ENCODE data around the gene GNLY. TPM values are rescaled to one million over a fixed set of nuclear protein-coding genes. Genes with fewer than 3 reads are reported as not detected.

Gene GNLY
- total and polyA plus RNA-seq, 9 of the 15 experiments (the other 6 are each of a cell fraction or from before 2014, with no cell fraction given): not detected

DNA sequence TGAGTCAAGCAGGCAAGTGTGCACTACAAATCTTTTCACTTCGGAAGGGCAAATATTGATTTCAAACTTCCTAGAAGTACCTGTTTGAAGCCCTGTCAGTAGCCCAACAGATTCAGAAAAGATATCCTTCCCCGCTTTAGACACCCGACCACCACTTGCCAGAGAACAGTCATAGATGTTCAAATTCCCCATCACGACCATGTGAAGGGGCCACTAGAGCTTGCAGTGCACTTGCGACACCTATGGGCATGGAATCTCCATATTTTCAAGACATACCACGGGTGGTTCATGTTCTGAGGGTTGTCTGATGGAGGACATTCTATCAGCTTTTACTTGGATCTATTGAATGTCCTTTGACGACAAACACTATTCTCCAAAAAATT, 23.8 kb downstream of the GNLY start (continued):
- TF ChIP-seq MEF2D (tag; conservative IDR thresholded peaks at IDR 0.05; ENCODE audit: low read depth) (no peak), ZNF324 (CRISPR knock-in tag; IDR thresholded peaks at IDR 0.05) (no peak), NCOA1 (IDR thresholded peaks at IDR 0.05; ENCODE audit: low read depth) (no peak), SMAD2 (IDR thresholded peaks at IDR 0.05; ENCODE audit: low read depth, low read length) (no peak), ZNF263 (CRISPR knock-in tag; IDR thresholded peaks at IDR 0.05; ENCODE audit: borderline replicate concordance) (no peak), SRSF9 (IDR thresholded peaks at IDR 0.05; ENCODE audit: borderline replicate concordance, low read depth, low read length) (no peak), RBM25 (IDR thresholded peaks at IDR 0.05; ENCODE audit: low read depth, low read length, severe bottlenecking) (no peak), PHB2 (IDR thresholded peaks at IDR 0.05; ENCODE audit: low read depth) (no peak), TAF1 (IDR thresholded peaks at IDR 0.05; ENCODE audit: control insufficient read depth, extremely low read depth, insufficient read depth, low read length, severe bottlenecking) (no peak), SP1 (CRISPR knock-in tag; IDR thresholded peaks at IDR 0.05) (0 out of 2 replicates have a peak, but pooled peaks have one; percentile 18), ZNF232 (CRISPR knock-in tag; IDR thresholded peaks at IDR 0.05) (no peak), NR2C1 (IDR thresholded peaks at IDR 0.05) (no peak), NR2C1 (tag; IDR thresholded peaks at IDR 0.05) (no peak), FOXM1 (IDR thresholded peaks at IDR 0.05; ENCODE audit: low read depth) (no peak), FOXM1 (CRISPR knock-in tag; IDR thresholded peaks at IDR 0.05; ENCODE audit: low read depth) (no peak), HNRNPUL1 (IDR thresholded peaks at IDR 0.05; ENCODE audit: low read length) (no peak)
- TF ChIP-seq, protein P1, sequence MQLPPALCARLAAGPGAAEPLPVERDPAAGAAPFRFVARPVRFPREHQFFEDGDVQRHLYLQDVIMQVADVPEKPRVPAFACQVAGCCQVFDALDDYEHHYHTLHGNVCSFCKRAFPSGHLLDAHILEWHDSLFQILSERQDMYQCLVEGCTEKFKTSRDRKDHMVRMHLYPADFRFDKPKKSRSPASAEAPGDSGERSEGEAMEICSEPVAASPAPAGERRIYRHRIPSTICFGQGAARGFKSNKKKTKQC (CRISPR knock-in tag; IDR thresholded peaks at IDR 0.05): no peak
- TF ChIP-seq, protein P2, sequence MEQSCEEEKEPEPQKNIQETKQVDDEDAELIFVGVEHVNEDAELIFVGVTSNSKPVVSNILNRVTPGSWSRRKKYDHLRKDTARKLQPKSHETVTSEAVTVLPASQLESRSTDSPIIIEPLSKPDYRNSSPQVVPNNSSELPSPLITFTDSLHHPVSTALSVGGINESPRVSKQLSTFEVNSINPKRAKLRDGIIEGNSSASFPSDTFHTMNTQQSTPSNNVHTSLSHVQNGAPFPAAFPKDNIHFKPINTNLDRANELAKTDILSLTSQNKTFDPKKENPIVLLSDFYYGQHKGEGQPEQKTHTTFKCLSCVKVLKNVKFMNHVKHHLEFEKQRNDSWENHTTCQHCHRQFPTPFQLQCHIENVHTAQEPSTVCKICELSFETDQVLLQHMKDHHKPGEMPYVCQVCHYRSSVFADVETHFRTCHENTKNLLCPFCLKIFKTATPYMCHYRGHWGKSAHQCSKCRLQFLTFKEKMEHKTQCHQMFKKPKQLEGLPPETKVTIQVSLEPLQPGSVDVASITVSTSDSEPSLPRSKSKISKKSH (CRISPR knock-in tag; IDR thresholded peaks at IDR 0.05): no peak
- TF ChIP-seq, protein P3, sequence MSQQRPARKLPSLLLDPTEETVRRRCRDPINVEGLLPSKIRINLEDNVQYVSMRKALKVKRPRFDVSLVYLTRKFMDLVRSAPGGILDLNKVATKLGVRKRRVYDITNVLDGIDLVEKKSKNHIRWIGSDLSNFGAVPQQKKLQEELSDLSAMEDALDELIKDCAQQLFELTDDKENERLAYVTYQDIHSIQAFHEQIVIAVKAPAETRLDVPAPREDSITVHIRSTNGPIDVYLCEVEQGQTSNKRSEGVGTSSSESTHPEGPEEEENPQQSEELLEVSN (IDR thresholded peaks at IDR 0.05; ENCODE audit: borderline replicate concordance in 1 of 2, extremely low read depth in 1 of 2, insufficient read depth in 1 of 2, insufficient read length in 1 of 2, low read depth in 1 of 2, low read length in 1 of 2, poor library complexity in 1 of 2, severe bottlenecking in 1 of 2): no peak
- TF ChIP-seq, protein P4, sequence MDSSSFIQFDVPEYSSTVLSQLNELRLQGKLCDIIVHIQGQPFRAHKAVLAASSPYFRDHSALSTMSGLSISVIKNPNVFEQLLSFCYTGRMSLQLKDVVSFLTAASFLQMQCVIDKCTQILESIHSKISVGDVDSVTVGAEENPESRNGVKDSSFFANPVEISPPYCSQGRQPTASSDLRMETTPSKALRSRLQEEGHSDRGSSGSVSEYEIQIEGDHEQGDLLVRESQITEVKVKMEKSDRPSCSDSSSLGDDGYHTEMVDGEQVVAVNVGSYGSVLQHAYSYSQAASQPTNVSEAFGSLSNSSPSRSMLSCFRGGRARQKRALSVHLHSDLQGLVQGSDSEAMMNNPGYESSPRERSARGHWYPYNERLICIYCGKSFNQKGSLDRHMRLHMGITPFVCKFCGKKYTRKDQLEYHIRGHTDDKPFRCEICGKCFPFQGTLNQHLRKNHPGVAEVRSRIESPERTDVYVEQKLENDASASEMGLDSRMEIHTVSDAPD (CRISPR knock-in tag; IDR thresholded peaks at IDR 0.05): no peak
- TF ChIP-seq, protein P5, sequence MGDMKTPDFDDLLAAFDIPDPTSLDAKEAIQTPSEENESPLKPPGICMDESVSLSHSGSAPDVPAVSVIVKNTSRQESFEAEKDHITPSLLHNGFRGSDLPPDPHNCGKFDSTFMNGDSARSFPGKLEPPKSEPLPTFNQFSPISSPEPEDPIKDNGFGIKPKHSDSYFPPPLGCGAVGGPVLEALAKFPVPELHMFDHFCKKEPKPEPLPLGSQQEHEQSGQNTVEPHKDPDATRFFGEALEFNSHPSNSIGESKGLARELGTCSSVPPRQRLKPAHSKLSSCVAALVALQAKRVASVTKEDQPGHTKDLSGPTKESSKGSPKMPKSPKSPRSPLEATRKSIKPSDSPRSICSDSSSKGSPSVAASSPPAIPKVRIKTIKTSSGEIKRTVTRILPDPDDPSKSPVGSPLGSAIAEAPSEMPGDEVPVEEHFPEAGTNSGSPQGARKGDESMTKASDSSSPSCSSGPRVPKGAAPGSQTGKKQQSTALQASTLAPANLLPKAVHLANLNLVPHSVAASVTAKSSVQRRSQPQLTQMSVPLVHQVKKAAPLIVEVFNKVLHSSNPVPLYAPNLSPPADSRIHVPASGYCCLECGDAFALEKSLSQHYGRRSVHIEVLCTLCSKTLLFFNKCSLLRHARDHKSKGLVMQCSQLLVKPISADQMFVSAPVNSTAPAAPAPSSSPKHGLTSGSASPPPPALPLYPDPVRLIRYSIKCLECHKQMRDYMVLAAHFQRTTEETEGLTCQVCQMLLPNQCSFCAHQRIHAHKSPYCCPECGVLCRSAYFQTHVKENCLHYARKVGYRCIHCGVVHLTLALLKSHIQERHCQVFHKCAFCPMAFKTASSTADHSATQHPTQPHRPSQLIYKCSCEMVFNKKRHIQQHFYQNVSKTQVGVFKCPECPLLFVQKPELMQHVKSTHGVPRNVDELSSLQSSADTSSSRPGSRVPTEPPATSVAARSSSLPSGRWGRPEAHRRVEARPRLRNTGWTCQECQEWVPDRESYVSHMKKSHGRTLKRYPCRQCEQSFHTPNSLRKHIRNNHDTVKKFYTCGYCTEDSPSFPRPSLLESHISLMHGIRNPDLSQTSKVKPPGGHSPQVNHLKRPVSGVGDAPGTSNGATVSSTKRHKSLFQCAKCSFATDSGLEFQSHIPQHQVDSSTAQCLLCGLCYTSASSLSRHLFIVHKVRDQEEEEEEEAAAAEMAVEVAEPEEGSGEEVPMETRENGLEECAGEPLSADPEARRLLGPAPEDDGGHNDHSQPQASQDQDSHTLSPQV (IDR thresholded peaks at IDR 0.05): no peak
